Stimulated activated CD8-positive, alpha-beta memory T cell treated with anti-CD3 and anti-CD28 coated beads, Interleukin-2, amount 100 ng/mL, for 48 hours (primary cell): ENCODE results near the gene ZNF418.
A peak's percentile ranks its signal among the peaks of the same experiment; 100 is the strongest.
"Not testable (repeated sequence)": the region's sequence is repeated elsewhere in the genome, so short reads cannot be mapped to it uniquely, and the experiment has no call there.

Experiments used
- DNase-seq, 2 donors: peaks; one replicate each; pipeline ENCODE4 v3.0.0-alpha.2; 2020; ENCODE audit warnings: low read depth in 2 of 2

ZNF418 gene

DNA sequence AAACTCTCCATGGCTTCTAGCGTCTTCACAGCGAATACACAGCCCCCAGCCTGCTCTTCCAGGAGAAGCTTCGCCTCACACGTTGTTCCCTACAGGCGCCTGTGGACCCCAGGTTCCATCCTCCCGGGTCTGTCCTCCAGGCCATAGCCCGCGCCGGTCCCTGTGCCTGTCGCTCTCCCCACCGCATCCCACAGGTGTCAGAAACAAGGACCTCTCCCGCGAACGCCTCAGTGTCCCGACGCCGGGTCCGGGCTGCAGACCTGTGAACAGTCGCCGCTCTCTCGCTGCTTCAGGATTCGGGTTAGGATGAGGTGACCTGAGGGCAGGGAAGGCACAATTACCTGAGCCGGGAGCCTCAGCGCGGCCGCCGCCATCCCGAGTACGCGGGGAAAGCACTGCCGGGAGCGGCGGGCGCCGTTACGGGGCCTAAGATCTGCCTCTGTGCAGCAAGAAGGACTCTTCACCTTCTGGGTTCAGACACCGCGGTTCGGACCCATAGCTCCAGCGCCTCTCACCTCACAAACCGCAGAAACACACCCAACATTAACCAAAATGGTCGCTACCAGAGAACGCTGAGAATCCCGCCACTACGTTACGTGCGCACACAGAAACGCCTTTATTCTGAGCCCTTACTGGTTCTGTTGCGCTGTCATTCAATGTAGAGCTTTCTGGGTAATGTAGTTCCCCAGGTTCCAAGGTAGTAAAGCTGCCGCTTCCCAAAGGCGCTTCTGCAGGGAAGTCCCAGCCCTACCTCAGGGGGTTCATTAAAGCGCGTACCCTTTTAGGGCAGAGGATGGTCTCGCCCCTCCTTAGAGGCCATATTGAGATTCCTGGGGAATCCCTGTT is at the start of gene ZNF418:
ZNF418 (minus strand) TSS at position 583 of the 846 bp plus-strand sequence. CDS start 1,580 bp downstream, outside the sequence.
- no peak for DNase-seq

DNA sequence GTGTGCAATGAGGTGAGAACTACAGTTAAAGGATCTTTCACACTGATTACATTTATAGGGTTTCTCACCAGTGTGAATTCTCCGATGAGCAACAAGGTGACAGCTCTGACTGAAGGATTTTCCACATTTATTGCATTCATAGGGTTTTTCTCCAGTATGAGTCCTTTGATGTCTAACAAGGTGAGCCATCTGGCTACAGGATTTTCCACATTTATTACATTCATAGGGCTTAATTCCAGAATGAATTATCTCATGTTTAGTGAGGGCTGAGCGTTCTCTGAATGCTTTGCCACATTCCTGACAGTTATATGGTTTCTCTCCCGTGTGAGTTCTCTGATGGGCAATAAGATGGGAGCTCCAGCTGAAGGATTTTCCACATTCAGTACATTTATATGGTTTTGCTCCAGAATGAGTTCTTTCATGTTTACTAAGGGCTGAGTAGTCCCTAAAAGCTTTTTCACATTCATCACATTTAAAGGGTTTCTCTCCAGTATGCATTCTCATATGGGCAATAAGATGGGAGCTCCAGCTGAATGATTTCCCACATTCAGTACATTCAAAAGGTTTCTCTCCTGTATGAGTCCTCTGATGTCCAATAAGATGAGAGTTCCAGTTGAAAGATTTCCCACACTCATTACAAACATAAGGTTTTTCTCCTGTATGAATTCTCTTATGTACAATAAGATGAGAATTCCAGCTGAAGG is 43.5 kb upstream of the ZNF418 start:
- no peak for DNase-seq

DNA sequence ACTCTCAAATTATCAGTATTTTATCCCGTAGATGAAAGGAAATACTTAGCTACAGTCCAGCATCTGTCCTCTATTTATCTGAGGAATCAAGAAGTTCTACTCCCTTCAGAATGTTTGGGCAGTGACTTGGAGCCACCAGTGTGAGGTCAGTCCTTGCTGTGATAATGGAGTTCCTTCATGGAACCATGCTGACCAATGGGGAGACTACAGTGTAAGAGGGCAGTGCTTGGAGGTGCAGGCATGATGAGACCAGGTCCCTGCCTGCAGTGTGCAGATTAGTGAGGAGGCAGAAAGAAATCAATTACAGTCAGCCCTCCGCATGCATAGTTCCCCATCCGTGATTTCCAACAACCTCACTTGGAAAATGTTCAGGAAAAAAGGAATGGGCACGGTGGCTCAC is 39.2 kb upstream of the ZNF418 start, which contains the start of gene C19orf18:
C19orf18 (minus strand) TSS at position 101 of the 400 bp plus-strand sequence. CDS start 102 bp downstream, outside the sequence.
- DNase-seq = no peak

DNA sequence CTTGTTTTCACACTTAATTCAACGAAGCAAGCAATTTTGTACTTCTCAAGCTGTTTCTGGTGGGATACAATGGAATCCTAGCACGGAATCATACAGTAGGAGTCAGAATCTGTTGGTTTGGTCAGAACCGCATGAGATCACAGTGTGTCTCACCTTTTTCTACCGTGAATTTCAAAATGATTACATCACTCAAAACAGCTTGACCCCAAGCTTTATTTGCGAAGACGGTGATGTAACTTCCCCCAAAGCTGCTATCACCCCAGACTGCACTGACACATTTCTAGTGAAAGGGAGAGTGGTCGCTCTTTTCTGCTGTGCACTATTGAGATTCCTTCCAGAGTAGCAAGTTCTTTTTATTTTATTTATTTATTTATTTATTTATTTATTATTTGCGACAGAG is 29.6 kb upstream of the ZNF418 start:
- no peak for DNase-seq

DNA sequence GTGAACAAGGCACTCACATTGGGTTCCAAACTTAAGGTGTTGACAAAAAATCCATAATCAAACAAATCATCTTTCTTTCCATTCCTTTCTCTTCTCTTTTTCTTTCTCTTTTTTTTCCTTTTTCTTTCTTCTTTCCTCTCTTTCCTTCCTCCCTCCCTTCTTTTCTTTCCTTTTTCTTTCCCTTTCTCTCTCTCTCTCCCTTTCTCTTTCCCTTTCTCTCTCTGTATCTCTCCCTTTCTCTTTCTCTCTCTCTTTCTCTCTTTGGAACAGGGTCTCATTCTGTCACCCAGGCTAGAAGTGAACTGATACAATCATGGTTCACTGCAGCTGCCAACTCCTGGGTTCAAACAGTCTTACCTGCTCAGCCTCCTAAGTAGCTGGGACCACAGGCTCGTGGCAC is 26.6 kb upstream of the ZNF418 start:
- DNase-seq = no peak

DNA sequence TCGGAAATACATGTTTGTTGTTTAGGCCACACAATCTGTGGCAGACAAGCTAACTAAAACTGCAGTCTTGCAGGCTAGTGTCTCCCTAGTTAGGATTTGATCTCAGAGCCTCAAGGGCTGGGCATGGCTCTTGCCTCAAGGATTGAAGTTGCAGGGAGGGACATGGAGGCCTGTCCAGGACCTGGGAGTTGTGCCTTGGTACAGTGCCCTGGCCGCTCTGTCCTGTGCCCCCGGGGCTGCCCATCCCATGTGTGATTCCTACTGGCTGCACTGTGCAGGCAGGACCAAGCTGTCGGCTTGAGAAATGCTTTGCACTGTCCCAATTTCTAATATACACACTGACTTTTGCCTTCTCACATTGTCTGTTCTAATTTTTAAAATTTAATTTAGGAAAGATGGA is 19.8 kb upstream of the ZNF418 start:
- DNase-seq = no peak

DNA sequence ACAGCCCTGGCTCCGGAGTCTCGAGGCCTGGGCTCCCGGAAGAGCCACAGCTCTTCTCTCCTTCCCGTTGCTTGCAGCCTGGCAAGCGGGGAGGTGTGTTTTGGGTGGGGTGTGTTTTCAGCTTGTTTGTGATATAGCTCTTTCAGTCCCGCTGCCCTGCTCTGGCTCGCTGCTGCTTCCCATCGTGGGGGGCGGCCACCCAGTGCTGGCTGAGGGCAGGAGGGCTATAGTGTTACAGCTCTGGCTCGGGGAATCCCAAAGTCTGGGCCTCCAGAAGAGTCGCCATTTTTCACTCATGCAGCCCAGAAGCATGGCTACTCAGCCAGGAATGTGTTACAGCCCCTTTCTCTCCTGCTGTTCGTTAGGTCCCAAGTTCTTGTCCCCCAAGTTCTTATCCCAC is 14.5 kb upstream of the ZNF418 start:
- no peak for DNase-seq

DNA sequence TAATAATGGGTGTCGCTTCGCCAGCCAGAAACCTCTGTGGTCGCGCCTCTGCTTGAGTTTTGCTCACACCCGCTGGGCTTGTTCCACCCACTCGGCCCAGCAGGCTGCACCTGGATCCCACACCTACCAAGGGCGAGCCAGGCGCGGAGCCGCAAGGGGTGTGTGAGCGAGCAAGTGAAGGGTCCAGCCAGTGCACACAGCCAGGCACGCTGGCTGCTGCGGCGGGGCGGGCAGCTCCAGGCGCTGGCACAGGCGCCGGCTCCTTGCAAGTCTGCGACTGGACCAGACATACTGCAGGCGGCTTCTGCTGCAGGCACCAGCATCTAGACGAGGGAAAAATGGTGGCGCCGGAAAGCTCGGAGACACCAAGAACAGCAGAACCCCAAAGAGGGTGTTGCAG is 14.1 kb upstream of the ZNF418 start:
- no peak for DNase-seq

DNA sequence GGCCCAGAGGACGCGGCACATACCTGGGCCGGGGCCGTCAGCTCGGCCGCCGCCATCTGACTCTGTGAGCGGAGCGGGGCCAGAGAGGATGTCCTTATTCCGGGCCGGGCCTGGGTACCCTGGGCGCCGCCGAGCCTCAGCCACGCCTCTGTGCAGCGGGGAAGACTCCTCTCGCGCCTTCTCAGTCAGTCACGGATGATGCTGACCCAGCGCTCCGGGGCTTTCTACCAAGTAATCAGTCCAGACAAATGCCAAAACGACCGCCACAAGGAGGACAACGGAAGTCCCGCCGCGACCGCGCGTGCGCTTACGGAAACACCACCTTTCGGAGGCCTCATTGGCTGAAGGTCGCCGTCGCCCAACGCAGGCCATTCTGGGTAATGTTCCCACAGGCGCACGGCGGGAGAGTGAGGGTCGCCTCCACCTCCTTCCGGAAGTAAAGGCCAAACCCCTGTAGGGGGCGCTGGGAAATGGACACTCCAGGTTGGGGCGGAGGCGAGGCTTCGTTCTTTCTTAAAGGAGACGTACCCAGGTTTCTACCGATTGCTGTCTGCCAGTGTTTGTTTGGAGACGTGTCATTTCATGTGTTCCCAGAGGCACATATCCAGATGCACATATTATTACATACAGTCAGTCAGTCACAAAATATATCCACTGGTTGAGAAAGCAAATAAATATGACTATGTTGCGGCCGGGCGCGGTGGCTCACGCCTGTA is 12.4 kb upstream of the ZNF418 start, which contains the start of gene ZNF256:
ZNF256 (minus strand) TSS at position 288 of the 716 bp plus-strand sequence; CDS start at position 56, 232 bp downstream.
- peak; percentile 84 to 90 for DNase-seq

DNA sequence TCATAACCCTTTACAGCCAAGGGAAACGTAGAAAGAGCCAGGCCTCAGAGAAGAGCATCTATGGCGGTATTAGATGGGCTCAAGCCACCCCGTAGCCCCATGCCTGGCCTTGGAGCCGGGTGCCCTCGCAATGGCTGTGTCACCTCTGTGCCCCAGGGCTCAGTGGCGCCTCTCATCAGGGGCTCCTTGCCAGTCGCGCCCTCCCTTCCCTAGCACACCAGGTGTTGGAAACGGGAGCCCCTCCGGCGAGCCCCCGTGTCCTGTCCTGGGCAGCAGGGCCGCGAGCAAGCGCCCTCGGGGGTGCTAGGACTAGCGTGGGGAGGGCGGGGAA is 11.9 kb upstream of the ZNF418 start:
- no peak for DNase-seq

DNA sequence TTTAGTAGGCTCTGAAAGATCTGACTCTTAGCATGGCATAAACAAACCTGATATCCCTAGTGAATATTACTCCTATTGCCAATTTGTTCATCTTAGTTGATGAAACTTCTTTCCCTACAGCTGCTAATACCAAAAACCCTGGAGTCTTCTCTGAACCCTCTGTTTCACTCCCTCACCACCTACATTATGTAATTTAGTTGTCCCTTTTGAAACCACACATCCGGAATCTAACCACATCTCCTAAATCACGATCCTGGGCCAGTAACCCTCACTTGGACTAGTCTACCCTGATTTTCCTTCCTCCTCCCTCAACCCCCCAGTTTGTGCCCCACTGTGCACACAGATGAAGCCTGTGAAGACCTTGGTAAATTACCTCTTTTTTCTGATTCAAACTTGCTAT is 11.1 kb upstream of the ZNF418 start:
- no peak for DNase-seq

DNA sequence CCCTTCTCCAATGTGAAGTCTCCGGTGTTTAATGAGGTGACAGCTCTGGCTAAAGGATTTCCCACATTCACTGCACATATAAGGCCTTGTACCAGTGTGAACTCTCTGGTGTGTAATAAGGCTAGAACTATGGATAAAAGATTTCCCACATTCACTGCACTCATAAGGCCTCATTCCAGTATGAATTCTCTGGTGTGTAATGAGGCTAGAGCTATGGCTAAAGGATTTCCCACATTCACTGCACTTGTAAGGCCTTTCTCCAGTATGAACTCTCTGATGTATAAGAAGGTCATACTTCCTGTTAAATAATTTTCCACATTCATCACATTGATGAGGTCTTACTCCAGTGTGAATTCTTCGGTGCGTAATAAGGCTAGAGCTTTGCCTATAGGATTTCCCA is 6.4 kb upstream of the ZNF418 start:
- DNase-seq = no peak

DNA sequence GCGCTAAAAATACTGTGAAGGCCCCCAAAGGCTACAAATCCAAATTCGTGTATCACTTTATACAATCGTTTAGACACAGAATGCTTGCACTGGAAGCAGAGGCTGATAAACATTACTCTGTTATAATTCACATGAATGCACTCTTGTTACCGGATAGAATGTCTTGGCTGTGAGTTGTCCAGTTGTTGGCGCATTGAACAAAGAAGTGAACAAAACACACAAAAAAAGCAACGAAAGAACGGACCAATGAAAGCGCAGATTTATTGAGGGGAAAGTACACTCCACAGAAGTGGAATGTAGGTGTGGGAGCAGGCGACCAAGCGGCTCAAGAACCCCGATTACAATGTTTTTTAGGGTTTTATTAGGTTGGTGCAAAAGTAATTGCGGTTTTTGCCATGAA is 529 bp upstream of the ZNF418 start:
- no peak for DNase-seq

DNA sequence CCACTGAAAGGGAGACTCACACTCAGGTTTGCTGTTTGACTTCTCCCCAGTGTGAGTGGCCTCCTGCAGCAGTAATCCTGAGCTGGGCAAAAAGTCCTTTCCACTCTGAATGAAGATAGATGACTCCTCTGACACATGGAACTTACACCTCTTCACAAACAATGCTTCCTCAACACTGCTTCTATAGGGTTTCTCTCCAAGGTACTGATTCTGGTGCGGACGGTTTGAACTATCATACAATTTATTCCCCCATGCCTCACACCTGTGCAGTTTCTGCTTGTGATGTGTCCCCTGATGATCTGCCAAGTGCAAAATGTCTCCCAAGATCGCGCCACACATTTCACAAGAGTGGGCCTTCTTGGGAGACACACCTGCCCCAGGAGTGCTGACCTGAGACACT is 7.6 kb downstream of the ZNF418 start:
- DNase-seq = no peak

DNA sequence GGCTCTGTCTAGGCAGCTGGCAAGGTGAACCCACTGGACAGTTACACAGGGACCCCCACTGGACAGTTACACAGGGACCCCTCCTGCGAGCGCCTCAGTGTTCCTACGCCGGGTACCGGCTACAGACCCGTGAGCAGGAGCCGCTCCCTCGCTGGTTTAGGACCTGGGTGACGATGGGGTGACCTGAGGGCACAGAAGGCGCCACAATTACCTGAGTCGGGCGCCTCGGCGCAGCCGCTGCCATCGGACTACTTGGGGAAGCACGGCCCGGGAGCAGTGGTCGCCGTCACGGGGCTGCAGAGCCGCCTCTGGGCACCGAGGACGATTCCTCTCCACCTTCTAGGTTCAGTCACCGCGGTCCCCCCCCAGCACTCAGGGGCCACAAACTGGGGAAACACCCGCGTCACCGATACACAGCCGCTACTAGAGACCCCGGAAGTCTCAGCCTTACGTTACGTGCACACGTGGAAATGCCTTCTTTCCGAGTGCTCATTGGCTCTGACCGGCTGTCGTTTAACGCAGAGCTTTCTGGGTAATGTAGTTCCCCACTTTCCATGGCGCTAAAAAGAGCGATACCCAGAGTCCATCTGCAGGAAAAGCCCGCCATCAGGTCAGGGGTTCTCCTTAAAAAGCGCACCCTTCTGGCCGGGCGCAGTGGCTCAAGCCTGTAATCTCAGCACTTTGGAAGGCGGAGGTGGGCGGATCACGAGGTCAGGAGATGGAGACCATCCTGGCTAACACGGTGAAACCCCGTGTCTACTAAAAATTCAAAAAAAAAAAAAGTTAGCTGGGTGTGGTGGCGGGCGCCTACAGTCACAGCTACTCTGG is 18.8 kb downstream of the ZNF418 start, which contains the start of gene ZNF417:
ZNF417 (minus strand) TSS at position 425 of the 828 bp plus-strand sequence; CDS start at position 244, 181 bp downstream.
- DNase-seq = peak; percentile 59 to 70

DNA sequence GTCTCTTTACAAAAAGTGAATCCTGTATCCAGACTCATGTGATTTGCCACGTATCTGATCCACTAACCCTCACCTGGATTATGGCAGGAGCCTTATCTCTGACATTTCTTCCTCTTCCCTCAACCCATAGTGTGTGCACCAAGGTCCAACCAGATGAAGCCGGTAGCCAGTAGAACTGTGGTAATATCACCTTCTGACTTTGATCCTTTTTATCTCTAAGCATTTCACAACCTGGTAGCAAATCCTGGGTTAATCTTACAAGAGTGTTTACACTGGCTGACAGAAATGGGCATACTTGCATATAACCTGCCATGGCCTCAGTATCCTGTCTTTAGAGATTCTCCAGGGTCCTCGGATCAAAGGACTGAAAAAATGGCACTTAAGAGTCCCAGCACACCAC is 20.7 kb downstream of the ZNF418 start:
- DNase-seq = no peak

DNA sequence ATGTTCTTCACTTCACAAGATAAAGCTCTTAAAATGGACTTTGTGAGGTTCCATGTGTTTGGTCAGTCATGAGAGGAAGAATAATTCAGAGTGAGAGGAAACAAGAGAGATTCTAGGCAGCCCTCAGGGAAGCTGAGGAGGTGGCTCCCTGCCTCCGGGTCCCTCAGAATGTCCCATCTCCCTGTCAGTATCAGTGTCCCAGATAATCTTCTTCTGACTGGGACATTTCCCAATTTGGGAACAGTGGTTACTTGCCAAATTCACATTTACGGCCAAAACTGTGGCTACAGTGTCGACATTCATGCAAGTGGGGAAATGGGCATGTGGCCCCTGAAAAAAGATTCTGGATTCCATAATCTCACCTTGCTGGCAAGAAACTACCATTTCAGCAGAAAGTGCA is 27.8 kb downstream of the ZNF418 start:
- no peak for DNase-seq

DNA sequence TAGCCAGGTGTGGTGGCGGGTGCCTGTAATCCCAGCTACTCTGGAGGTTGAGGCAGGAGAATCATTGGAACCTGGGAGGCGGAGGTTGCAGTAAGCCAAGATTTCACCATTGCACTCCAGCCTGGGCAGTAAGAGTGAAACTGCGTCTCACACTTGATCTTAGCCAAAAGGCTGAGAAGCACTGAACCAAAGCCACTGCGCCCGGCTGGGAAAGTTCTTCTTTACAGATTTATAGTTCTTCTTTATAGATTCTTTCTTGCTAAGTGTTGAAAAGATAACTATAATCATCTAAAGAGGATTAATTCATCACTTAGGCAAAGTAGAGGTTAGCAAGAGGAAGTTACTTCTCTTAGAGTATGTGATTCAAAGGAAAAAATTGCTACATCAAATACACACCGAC is 29.9 kb downstream of the ZNF418 start:
- no peak for DNase-seq

DNA sequence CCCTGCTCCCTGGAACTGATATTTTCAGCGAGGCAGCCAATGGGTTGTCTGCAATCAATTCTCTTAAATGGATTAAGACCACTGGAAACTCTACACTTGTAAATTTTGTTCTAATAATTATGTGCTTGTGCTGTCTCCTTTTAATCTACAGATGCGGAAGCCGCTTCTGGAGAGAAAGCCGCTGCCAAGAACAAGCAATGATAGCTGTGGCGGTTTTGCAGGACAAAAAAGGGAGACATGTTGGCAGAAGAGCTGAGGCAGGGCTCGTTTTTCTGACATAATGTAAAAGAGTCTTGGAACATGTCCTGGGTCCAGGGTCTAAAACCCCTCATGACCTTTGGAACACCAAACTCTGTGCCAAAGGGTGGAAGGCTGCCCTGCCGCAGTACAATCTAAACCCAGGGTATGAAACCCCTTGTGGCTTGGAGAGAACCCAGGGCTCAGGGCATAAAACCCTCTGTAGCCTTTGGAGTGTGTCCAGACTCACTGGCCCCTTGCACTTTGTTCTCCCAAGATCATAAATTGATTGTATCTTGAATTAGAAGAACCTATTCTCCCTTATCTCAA is 31.5 kb downstream of the ZNF418 start:
- DNase-seq = no peak

DNA sequence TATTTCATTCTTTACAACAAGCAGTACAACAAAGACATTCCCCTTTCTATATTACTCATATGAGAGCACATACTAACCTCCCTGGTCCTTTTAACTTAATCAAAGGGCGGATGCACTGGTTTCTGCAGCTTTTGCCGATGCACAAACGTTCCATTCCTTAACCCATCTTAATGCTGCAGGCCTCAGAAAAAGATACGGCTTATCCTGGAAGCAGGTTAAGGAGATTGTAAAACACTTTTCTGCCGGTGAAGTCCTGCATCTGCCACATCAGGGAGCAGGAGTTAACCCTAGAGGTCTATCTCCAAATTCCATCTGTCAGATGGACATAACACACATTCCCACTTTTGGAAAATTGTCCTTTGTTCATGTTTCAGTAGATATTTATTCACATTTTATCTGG is 34.9 kb downstream of the ZNF418 start:
- no peak for DNase-seq

DNA sequence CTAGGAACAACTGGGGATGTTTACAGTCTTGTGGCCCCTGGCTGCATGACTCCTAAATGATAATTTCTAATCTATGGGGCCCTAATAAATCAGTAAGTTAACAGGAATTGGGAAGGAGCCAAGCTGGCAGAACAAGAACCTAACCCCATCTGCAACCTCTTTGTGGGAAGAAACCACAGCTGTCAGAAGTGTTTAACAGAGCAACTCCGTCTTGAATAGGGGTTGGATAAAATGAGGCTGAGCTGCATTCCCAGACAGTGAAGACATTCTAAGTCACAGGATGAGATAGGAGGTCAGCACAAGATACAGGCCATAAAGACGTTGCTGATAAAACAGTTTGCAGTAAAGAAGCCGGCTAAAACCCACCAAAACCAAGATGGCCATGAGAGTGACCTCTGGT is 44.5 kb downstream of the ZNF418 start:
- DNase-seq = not testable (repeated sequence)
